HepG2 (cell line): ENCODE measurements around the gene STXBP2. TPM values are rescaled to one million over a fixed set of nuclear protein-coding genes. Genes with fewer than 3 reads are reported as not detected.

ENCODE experiments used
- ATAC-seq: fragments of 200-7000 bp; cut with Tn5 transposase; 3 replicates; pipeline ENCODE4 v1.9.1; 2020; ENCODE audit warnings: mild to moderate bottlenecking, moderate library complexity
- BruUV-seq: library from RNA; stranded (reverse); fragments of 400-500 nt; replicated peaks from 2 replicates; lab custom pipeline; 2021; lab: Mats Ljungman, UMichigan
- CTCF ChIA-PET: fragments of 300-600 bp; formaldehyde crosslinking; extraction: SDS; loops from one replicate; lab custom pipeline; 2021; ENCODE audit warnings: low total read pairs, inconsistent platforms, low intra/inter-chr PET ratio; lab: Yijun Ruan, JAX
- POLR2A ChIA-PET: fragments of 350-600 bp; sonication (Branson Sonifier 250); formaldehyde crosslinking; loops from one replicate; lab custom pipeline; 2020; ENCODE audit warnings: antibody characterized with exemption, inconsistent platforms; lab: Yijun Ruan, JAX
- DNase-seq: peaks from one replicate; pipeline ENCODE4 v3.0.0-alpha.2; 2015; ENCODE audit warnings: low spot score
- FAIRE-seq: peaks from 3 replicates; lab custom pipeline; 2011; peaks lifted over from hg19 to GRCh38; lab: Jason Lieb, UNC
- H2AFZ ChIP-seq: one replicate; pipeline ENCODE4 v1.6.1; 2011; ENCODE audit warnings: low read length, inconsistent platforms
- H3K27ac ChIP-seq: fragments of 300-600 bp; 3 replicates; pipeline ENCODE4 v1.8.0; 2011; ENCODE audit warnings: mixed run types, mild to moderate bottlenecking, mixed read lengths, low read length, inconsistent platforms; ENCODE audit not compliant: insufficient read depth; ENCODE audit errors: extremely low read length
- H3K27me3 ChIP-seq, 2 experiments: fragments of 200-600 bp in 1 of 2; 2 replicates in 1 of 2; 3 replicates in 1 of 2; pipeline versions ENCODE4 v1.6.0 to v1.8.0; 2011; ENCODE audit warnings: low read length in 2 of 2, mild to moderate bottlenecking in 2 of 2, moderate library complexity in 2 of 2, inconsistent platforms in 1 of 2; ENCODE audit not compliant: insufficient read depth in 2 of 2, control insufficient read depth in 1 of 2
- H3K36me3 ChIP-seq, 2 experiments: fragments of 200-600 bp in 1 of 2; replicated peaks in 1 of 2; 2 replicates in 1 of 2; 3 replicates in 1 of 2; pipeline versions ENCODE4 v1.5.1 to v1.8.0; 2011; ENCODE audit warnings: low read length in 2 of 2, inconsistent platforms in 1 of 2; ENCODE audit not compliant: insufficient read depth in 2 of 2, control insufficient read depth in 1 of 2
- H3K4me1 ChIP-seq: 2 replicates; pipeline ENCODE4 v1.5.1; 2012; ENCODE audit warnings: low read length, inconsistent platforms; ENCODE audit not compliant: insufficient read depth
- H3K4me2 ChIP-seq: 2 replicates; pipeline ENCODE4 v1.6.0; 2011; ENCODE audit warnings: low read depth, low read length, inconsistent platforms
- H3K4me3 ChIP-seq, 3 experiments: fragments of 200-600 bp in 1 of 3; sonication (generic), shearing (Covaris generic) in 1 of 3; replicated peaks in 1 of 3; 2 replicates each; pipeline ENCODE4 v1.5.1; 2011 to 2016; ENCODE audit warnings: low read length in 3 of 3, inconsistent platforms in 2 of 3, low read depth in 2 of 3, mild to moderate bottlenecking in 2 of 3, control low read depth in 1 of 3, mixed read lengths in 1 of 3; ENCODE audit not compliant: insufficient read depth in 1 of 3
- H3K79me2 ChIP-seq: one replicate; pipeline ENCODE4 v1.6.1; 2011; ENCODE audit warnings: low read length, inconsistent platforms; ENCODE audit not compliant: insufficient read depth
- H3K9ac ChIP-seq: 2 replicates; pipeline ENCODE4 v1.6.0; 2011; ENCODE audit warnings: mild to moderate bottlenecking, low read depth, low read length, inconsistent platforms; ENCODE audit not compliant: insufficient read depth
- H3K9me3 ChIP-seq: 2 replicates; pipeline ENCODE4 v1.5.1; 2012; ENCODE audit warnings: mild to moderate bottlenecking, low read length
- H4K20me1 ChIP-seq: 2 replicates; pipeline ENCODE4 v1.6.0; 2011; ENCODE audit warnings: inconsistent platforms, mild to moderate bottlenecking, low read length, moderate library complexity; ENCODE audit not compliant: insufficient read depth
- ARNT ChIP-seq: fragments of 450-650 bp; IDR thresholded peaks from 2 replicates; pipeline ENCODE4 v1.6.1; 2017
- FOXO1 ChIP-seq: sonication (generic); formaldehyde crosslinking; IDR thresholded peaks from 2 replicates; pipeline ENCODE4 v1.4.0; 2020; ENCODE audit warnings: missing genetic modification reagents
- MTA3 ChIP-seq: sonication (generic); formaldehyde crosslinking; IDR thresholded peaks from 2 replicates; pipeline ENCODE4 v1.4.0; 2020; ENCODE audit warnings: missing genetic modification reagents
- NCOA2 ChIP-seq: sonication (generic); formaldehyde crosslinking; IDR thresholded peaks from 2 replicates; pipeline ENCODE4 v1.8.0; 2022; ENCODE audit warnings: inconsistent platforms
- SMAD3 ChIP-seq: sonication (generic); formaldehyde crosslinking; IDR thresholded peaks from 2 replicates; pipeline ENCODE4 v1.4.0; 2020; ENCODE audit warnings: missing genetic modification reagents
- TEAD3 ChIP-seq: optimal IDR thresholded peaks from 2 replicates; pipeline ENCODE3; 2016; ENCODE audit warnings: borderline replicate concordance
- TOPORS ChIP-seq: sonication (generic); formaldehyde crosslinking; IDR thresholded peaks from 2 replicates; pipeline ENCODE4 v1.8.0; 2023; ENCODE audit warnings: mild to moderate bottlenecking, missing genetic modification reagents
- ZNF253 ChIP-seq: sonication (generic); formaldehyde crosslinking; IDR thresholded peaks from 2 replicates; pipeline ENCODE4 v1.8.0; 2022; ENCODE audit warnings: mild to moderate bottlenecking, missing genetic modification reagents, borderline replicate concordance
- ZNF672 ChIP-seq: sonication (generic); formaldehyde crosslinking; IDR thresholded peaks from 2 replicates; pipeline ENCODE4 v1.8.1; 2022; ENCODE audit warnings: missing genetic modification reagents
- WGBS: methylation state at CpG from one replicate; pipeline ENCODE4 v1.1.6; 2017; ENCODE audit warnings: low lambda C conversion rate; 5-methylcytosine and 5-hydroxymethylcytosine counted together
- in situ Hi-C: cut with HindIII; loops from 2 replicates; pipeline ENCODE4 v1.10.0; 2017; ENCODE audit warnings: low pct_unique_long_range_greater_than_20kb; ENCODE audit not compliant: extremely low pct_ligation_motif_present
- intact Hi-C: fragments of 100-400 bp; cut with micrococcal nuclease; formaldehyde crosslinking; loops from one replicate; pipeline ENCODE4 v1.10.0; 2022; ENCODE audit not compliant: unreplicated experiment
- polyA plus RNA-seq, 8 experiments: library from polyadenylated mRNA; depleted of rRNA in 3 of 8; stranded (reverse) in 7 of 8; unstranded in 1 of 8; fragments of >200 nt; fragmentation: Illumina TruSeq in 4 of 8; extraction: Trizol in 4 of 8; gene quantifications; 2 replicates each; pipeline versions ENCODE4 v1.2.1 to v1.2.3, GENCODE V29; 2011 to 2016; ENCODE audit warnings: low read depth in 4 of 8, missing spikeins in 1 of 8, mixed read lengths in 1 of 8; ENCODE audit not compliant: insufficient read depth in 1 of 8
- total RNA-seq, 5 experiments: library from RNA; depleted of rRNA; stranded (reverse); fragments of >200 nt; fragmentation: Illumina TruSeq; extraction: Trizol; gene quantifications; 2 replicates each; pipeline ENCODE4 v1.2.3, GENCODE V29; 2016; ENCODE audit warnings: low read depth in 1 of 5
- TF ChIP-seq, protein P1 (sequence below): sonication (generic); formaldehyde crosslinking; IDR thresholded peaks from 2 replicates; pipeline ENCODE4 v1.4.0; 2020; ENCODE audit warnings: low read depth, mild to moderate bottlenecking, missing genetic modification reagents

STXBP2 gene
- total and polyA plus RNA-seq, 2 of the 13 experiments (the other 11 are each of a cell fraction or from before 2014, with no cell fraction given) = 22.8 to 40.1 TPM

DNA sequence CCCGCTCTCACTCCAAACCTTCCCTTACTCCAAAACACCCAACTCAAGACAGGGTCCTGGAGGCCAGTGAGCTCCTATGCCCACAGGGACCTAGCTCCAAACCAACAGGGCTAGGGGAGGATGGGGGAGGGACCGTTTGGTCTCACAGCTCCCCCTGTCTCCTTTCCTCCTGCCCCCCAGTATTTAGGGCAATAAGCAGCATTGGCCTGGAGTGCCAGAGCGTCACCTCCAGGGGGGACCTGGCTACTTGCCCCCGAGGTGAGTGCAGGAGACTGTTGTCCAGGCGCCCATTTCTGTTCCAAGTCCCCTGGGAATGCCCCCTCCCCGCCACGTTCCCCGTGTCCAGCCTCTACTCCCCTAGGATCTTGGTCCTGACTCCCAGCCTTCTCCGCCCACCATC, 32.7 kb downstream of the STXBP2 start:
- Histone ChIP-seq H2AFZ (no peak overlapping the region), H3K4me3 (no peak overlapping the region), H3K36me3 (no peaks in the 10 kb centered on the region), H3K79me2 (no peaks in the 10 kb centered on the region), H3K9me3 (no peaks in the 10 kb centered on the region), H3K4me2 (no peak overlapping the region), H4K20me1 (no peaks in the 10 kb centered on the region), H3K4me1 (no peaks in the 10 kb centered on the region), H3K27ac (no peak overlapping the region), H3K27me3 (peaks cover 0 to 25% of the 10 kb centered on the region in 2 experiments; a peak in 1 of 5 replicates), H3K9ac (no peak overlapping the region)
- CTCF ChIA-PET = no interaction called here
- TF ChIP-seq ARNT (no peak), TOPORS (CRISPR knock-in tag) (no peak), MTA3 (CRISPR knock-in tag) (no peak), SMAD3 (CRISPR knock-in tag) (no peak), TEAD3 (CRISPR knock-in tag) (no peak), ZNF672 (no peak), ZNF253 (no peak), NCOA2 (CRISPR knock-in tag) (no peak), FOXO1 (CRISPR knock-in tag) (no peak)
- TF ChIP-seq, protein P1, sequence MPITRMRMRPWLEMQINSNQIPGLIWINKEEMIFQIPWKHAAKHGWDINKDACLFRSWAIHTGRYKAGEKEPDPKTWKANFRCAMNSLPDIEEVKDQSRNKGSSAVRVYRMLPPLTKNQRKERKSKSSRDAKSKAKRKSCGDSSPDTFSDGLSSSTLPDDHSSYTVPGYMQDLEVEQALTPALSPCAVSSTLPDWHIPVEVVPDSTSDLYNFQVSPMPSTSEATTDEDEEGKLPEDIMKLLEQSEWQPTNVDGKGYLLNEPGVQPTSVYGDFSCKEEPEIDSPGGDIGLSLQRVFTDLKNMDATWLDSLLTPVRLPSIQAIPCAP (CRISPR knock-in tag) = no peak
- in situ Hi-C loops = no loop called here
- no TSS peak for BruUV-seq
- DNase-seq = no peak
- WGBS = 30% methylated on average over 8 of the region's 9 CpGs
- ATAC-seq = no peak
- intact Hi-C loops = no loop called here
- POLR2A ChIA-PET = no interaction called here
- FAIRE-seq = no peak
